GM12891 (cell line): ENCODE measurements around the gene SFXN1. TPM values are rescaled to one million over a fixed set of nuclear protein-coding genes. Genes with fewer than 3 reads are reported as not detected.
"Not testable (repeated sequence)": the region's sequence is repeated elsewhere in the genome, so short reads cannot be mapped to it uniquely, and the experiment has no call there.

Experiments
- DNase-seq: peaks from one replicate; pipeline ENCODE4 v3.0.0; 2011; ENCODE audit warnings: low spot score; ENCODE audit not compliant: insufficient read length
- FAIRE-seq: peaks from 2 replicates; lab custom pipeline; 2011; peaks lifted over from hg19 to GRCh38; lab: Jason Lieb, UNC
- PAX5 ChIP-seq: IDR thresholded peaks from 2 replicates; pipeline ENCODE4 v1.6.1; 2011; ENCODE audit warnings: low read length, moderate library complexity, mild to moderate bottlenecking; ENCODE audit not compliant: insufficient read depth, severe bottlenecking
- POLR2A ChIP-seq: IDR thresholded peaks from 2 replicates; pipeline ENCODE4 v1.6.1; 2011; ENCODE audit warnings: low read depth, low read length, control low read depth
- POLR2AphosphoS5 ChIP-seq: IDR thresholded peaks from 2 replicates; pipeline ENCODE4 v1.6.1; 2011; ENCODE audit warnings: low read depth, low read length, control low read depth
- POU2F2 ChIP-seq: IDR thresholded peaks from 2 replicates; pipeline ENCODE4 v1.6.1; 2011; ENCODE audit warnings: low read depth, mild to moderate bottlenecking, control low read depth, low read length, moderate library complexity
- SPI1 ChIP-seq: IDR thresholded peaks from 2 replicates; pipeline ENCODE4 v1.6.1; 2011; ENCODE audit warnings: low read depth, low read length, control low read depth
- TAF1 ChIP-seq: IDR thresholded peaks from 2 replicates; pipeline ENCODE4 v1.6.1; 2011; ENCODE audit warnings: low read depth, low read length, control low read depth
- polyA plus RNA-seq: library from polyadenylated mRNA; unstranded; fragments of >200 nt; gene quantifications from one replicate; pipeline ENCODE4 v1.2.1, GENCODE V29; 2012; ENCODE audit warnings: low read depth, missing spikeins, inconsistent platforms; ENCODE audit not compliant: missing spikeins

Gene SFXN1
- polyA plus RNA-seq = 72.0 TPM

- TF ChIP-seq TAF1 = peak; percentile 79
- peak; percentile 33; the same call in 1 of the 2 replicates for TF ChIP-seq POLR2AphosphoS5
- 0 out of 2 replicates have a peak, but pooled peaks have one; percentile 42 for TF ChIP-seq POU2F2
- TF ChIP-seq PAX5 = no peak
- TF ChIP-seq POLR2A = peak; percentile 66
- no peak for TF ChIP-seq SPI1
- DNase-seq (peak; percentile 95), FAIRE-seq (peak; percentile 93)
Observed at GRCh38 chr5:175478384-175479124, at the start of gene SFXN1. Gene SFXN1 (plus strand): TSS chr5:175478560. CDS start chr5:175492104, 13,544 bp downstream.

GRCh38 chr5:175434800-175435199, 43.6 kb upstream of the SFXN1 start:
- FAIRE-seq (no peak), DNase-seq (no peak)
- TF ChIP-seq POU2F2 = no peak
- TF ChIP-seq POLR2AphosphoS5 = no peak
- TF ChIP-seq SPI1 = no peak
- TF ChIP-seq TAF1 = no peak
- TF ChIP-seq POLR2A = no peak
- no peak for TF ChIP-seq PAX5

GRCh38 chr5:175436359-175436758, 42.0 kb upstream of the SFXN1 start:
- no peak for DNase-seq
- no peak for FAIRE-seq
- TF ChIP-seq PAX5 = no peak
- TF ChIP-seq POLR2AphosphoS5 = no peak
- TF ChIP-seq TAF1 = no peak
- no peak for TF ChIP-seq POU2F2
- TF ChIP-seq POLR2A = no peak

- no peak for FAIRE-seq
Observed at GRCh38 chr5:175438234-175438857, 40.0 kb upstream of the SFXN1 start.

GRCh38 chr5:175443514-175444059, 34.8 kb upstream of the SFXN1 start:
- DNase-seq (no peak), FAIRE-seq (no peak)
- TF ChIP-seq SPI1 (no peak), POLR2AphosphoS5 (no peak), TAF1 (no peak), POLR2A (no peak), POU2F2 (no peak), PAX5 (no peak)

More at GRCh38 chr5:175438234-175438857, 40.0 kb upstream of the SFXN1 start:
- DNase-seq = no peak
- TF ChIP-seq SPI1 (no peak), TAF1 (no peak), PAX5 (no peak), POLR2A (no peak), POU2F2 (no peak), POLR2AphosphoS5 (no peak)

- DNase-seq = peak; percentile 76
- FAIRE-seq = peak; percentile 20
- TF ChIP-seq TAF1 (no peak), SPI1 (no peak), POLR2A (no peak), POU2F2 (no peak), PAX5 (no peak), POLR2AphosphoS5 (no peak)
Observed at GRCh38 chr5:175444060-175444904, 34.1 kb upstream of the SFXN1 start, which contains the start of gene DRD1. Gene DRD1 (minus strand): TSS chr5:175444182. CDS start chr5:175443099, 1,083 bp downstream.

- no peak for TF ChIP-seq POU2F2
- no peak for TF ChIP-seq PAX5
- TF ChIP-seq TAF1 = no peak
- no peak for TF ChIP-seq POLR2AphosphoS5
- no peak for TF ChIP-seq POLR2A
- TF ChIP-seq SPI1 = no peak
- no peak for FAIRE-seq
- DNase-seq = no peak
Observed at GRCh38 chr5:175444905-175445456, 33.4 kb upstream of the SFXN1 start.

- DNase-seq, FAIRE-seq: not testable (repeated sequence)
Observed at GRCh38 chr5:175446378-175446777, 32.0 kb upstream of the SFXN1 start.

- TF ChIP-seq TAF1 (no peak), PAX5 (no peak), POLR2A (no peak), POU2F2 (no peak), SPI1 (no peak), POLR2AphosphoS5 (no peak)
- DNase-seq (no peak), FAIRE-seq (no peak)
Observed at GRCh38 chr5:175447571-175447970, 30.8 kb upstream of the SFXN1 start.
